Measurements from ENCODE around the gene FHL1. TPM values are rescaled to one million over a fixed set of nuclear protein-coding genes. Genes with fewer than 3 reads are reported as not detected.
A peak's percentile ranks its signal among the peaks of the same experiment; 100 is the strongest.

The FHL1 gene
- total RNA-seq, 4 donors from 2014 or later, result 361 to 3,943 (median 1,771) TPM

GRCh38 chrX:136146614-136147314 lies 569 bp upstream of the FHL1 start:
- no peak for TF ChIP-seq CTCF (IDR thresholded peaks at IDR 0.05)
- peak; percentile 42 for ATAC-seq (ENCODE audit: low FRiP score)
- DNase-seq (ENCODE audit: low spot score), result no peak

DNA sequence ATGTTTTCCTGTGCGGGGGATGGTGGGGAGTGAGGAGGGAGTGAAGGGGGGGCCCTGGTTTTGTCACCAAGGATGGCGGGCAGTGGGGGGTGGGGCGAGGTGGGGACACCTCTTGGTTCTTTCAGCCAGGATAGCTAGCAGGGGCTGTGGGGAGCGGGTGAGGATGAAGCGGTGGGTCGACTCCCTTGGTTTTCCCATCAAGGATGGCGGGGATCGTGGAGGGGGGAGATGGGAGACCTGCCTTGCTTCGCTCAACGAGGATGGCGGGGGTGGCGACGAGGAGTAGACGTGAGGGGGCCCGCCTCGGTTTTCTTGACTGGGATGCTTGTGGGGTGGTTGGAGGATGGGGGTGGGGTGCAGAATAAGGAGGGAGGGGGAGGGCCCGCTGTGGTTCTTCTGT lies 643 bp downstream of the FHL1 start:
- no peak for TF ChIP-seq CTCF (IDR thresholded peaks at IDR 0.05)
- ATAC-seq (ENCODE audit: low FRiP score) (peak; percentile 9), DNase-seq (ENCODE audit: low spot score) (no peak)

DNA sequence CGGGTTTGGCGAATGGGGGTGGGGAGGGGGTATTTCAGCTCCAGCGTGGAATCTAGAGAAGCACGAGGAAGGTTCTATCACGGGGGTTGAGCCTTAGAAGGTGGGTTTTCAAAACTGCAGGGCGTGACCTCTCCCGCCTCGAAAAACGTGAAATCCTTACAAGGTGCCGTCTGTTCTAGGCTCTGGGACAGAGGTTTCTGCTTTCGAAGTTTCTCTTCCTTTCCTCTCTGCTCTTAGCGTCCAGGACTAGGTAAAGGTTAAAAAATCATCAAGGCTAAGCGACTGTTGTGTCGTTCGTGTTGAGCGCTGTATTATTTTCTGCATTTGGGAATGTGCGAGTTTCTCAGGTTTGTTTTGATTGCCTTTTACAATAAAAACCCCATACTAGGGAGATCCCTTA lies 1.1 kb downstream of the FHL1 start:
- DNase-seq (ENCODE audit: low spot score), result no peak
- no peak for TF ChIP-seq CTCF (IDR thresholded peaks at IDR 0.05)
- no peak for ATAC-seq (ENCODE audit: low FRiP score)

GRCh38 chrX:136154998-136155397 lies 7.7 kb downstream of the FHL1 start:
- no peak for TF ChIP-seq CTCF (IDR thresholded peaks at IDR 0.05)
- DNase-seq (ENCODE audit: low spot score) (no peak), ATAC-seq (ENCODE audit: low FRiP score) (no peak)

GRCh38 chrX:136156560-136157117 lies 9.3 kb downstream of the FHL1 start:
- ATAC-seq (ENCODE audit: low FRiP score), result no peak
- no peak for TF ChIP-seq CTCF (IDR thresholded peaks at IDR 0.05)

DNA sequence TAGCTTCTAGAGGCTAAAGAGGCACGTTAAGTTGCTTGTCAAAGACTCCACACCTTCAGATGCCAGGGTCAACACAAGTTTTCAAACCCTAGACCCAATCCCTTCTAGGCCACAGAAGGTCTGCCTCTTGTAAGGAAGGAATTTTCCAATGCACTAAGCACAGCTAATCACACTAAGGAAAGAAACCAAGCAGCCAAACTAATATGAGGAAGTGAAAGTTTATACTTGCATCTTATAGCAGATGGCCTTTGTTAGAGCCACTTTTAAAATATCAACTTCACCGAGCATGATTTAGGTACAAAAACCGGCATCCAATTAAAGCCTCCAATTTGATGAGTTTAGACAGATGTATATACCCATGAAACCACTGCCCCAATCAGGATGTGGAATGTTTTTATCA lies 9.9 kb downstream of the FHL1 start:
- TF ChIP-seq CTCF (IDR thresholded peaks at IDR 0.05), result no peak
- ATAC-seq (ENCODE audit: low FRiP score), result no peak
- DNase-seq (ENCODE audit: low spot score), result no peak

More at GRCh38 chrX:136156560-136157117, 9.3 kb downstream of the FHL1 start:
- no peak for DNase-seq (ENCODE audit: low spot score)

DNA sequence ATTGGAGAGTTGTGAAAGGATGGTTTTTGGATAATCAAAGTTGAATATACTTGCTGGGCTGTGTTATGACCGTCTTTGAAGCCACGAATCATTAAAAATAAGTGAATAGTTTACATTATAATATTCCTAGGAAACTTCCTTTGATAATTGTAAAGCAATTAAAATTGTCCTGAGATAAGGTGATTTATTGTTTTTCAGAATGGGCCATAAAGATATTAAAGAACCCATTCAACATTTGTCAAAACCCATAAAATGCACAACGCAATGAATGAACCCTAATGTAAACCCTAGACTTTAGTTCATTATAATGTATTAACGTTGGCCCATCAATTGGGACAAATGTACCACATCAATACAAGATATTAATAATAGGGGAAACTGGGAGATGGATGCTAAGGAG lies 11.4 kb downstream of the FHL1 start:
- DNase-seq (ENCODE audit: low spot score) (no peak), ATAC-seq (ENCODE audit: low FRiP score) (no peak)
- no peak for TF ChIP-seq CTCF (IDR thresholded peaks at IDR 0.05)
